Measurements from ENCODE around the gene VDAC1.
"Not testable (repeated sequence)": the region's sequence is repeated elsewhere in the genome, so short reads cannot be mapped to it uniquely, and the experiment has no call there.

Gene VDAC1

GRCh38 chr5:133941456-133942196 lies 63.1 kb downstream of the VDAC1 start:
- intact Hi-C loops (cut with DNase I; ENCODE audit: low total_unique reads), result loop anchor here (10.0 kb wide), 1 partner anchor 517 kb away; no protein-coding TSS in a partner anchor
- DNase-seq, result no peak
- Histone ChIP-seq H3K36me3 (no peaks in the 10 kb centered on the region), H3K4me1 (peaks cover 0 to 15% (median 9%) of the 10 kb centered on the region in 4 donors), H3K27me3 (no peaks in the 10 kb centered on the region), H3K4me3 (no peak overlapping the region), H3K27ac (no peak overlapping the region), H3K9me3 (no peaks in the 10 kb centered on the region)
- no peak for TF ChIP-seq CTCF (IDR thresholded peaks at IDR 0.05)

GRCh38 chr5:133939668-133940067 lies 65.1 kb downstream of the VDAC1 start:
- Histone ChIP-seq H3K9me3 (no peaks in the 10 kb centered on the region), H3K4me1 (peaks cover 0 to 21% (median 8%) of the 10 kb centered on the region in 4 donors), H3K27me3 (no peaks in the 10 kb centered on the region), H3K27ac (no peak overlapping the region), H3K4me3 (no peak overlapping the region), H3K36me3 (no peaks in the 10 kb centered on the region)
- intact Hi-C loops (cut with DNase I; ENCODE audit: low total_unique reads), result loop anchor here (10.0 kb wide), 1 partner anchor 515 kb away; no protein-coding TSS in a partner anchor
- no peak for TF ChIP-seq CTCF (IDR thresholded peaks at IDR 0.05)
- peak in 1 of 2 donors; percentile 24 for DNase-seq

- H3K27me3 ChIP-seq, result no peaks in the 10 kb centered on the region
- no peak overlapping the region for H3K4me3 ChIP-seq
- no peak for TF ChIP-seq CTCF (IDR thresholded peaks at IDR 0.05)
- intact Hi-C loops (cut with DNase I; ENCODE audit: low total_unique reads), result no loop called here
- H3K9me3 ChIP-seq, result no peaks in the 10 kb centered on the region
- no peak for DNase-seq
- H3K4me1 ChIP-seq, result peaks cover 0 to 21% (median 9%) of the 10 kb centered on the region in 4 donors
- no peaks in the 10 kb centered on the region for H3K36me3 ChIP-seq
- H3K27ac ChIP-seq, result no peak overlapping the region
Observed at GRCh38 chr5:133938929-133939328, 65.8 kb downstream of the VDAC1 start.

GRCh38 chr5:133938039-133938821 lies 66.5 kb downstream of the VDAC1 start:
- DNase-seq, result peak in 1 of 2 donors; percentile 31
- intact Hi-C loops (cut with DNase I; ENCODE audit: low total_unique reads), result no loop called here

GRCh38 chr5:133937628-133938027 lies 67.1 kb downstream of the VDAC1 start:
- H3K27me3 ChIP-seq; H3K9me3 ChIP-seq; H3K4me3 ChIP-seq; H3K36me3 ChIP-seq; H3K27ac ChIP-seq; intact Hi-C loops (cut with DNase I; ENCODE audit: low total_unique reads): not testable (repeated sequence)
- peak in 1 of 2 donors; percentile 25 for DNase-seq
- peaks cover 0 to 22% (median 6%) of the 10 kb centered on the region in 4 donors for H3K4me1 ChIP-seq

More at GRCh38 chr5:133938039-133938821, 66.5 kb downstream of the VDAC1 start:
- Histone ChIP-seq H3K27me3 (no peaks in the 10 kb centered on the region), H3K4me1 (peaks cover 0 to 22% (median 9%) of the 10 kb centered on the region in 4 donors), H3K36me3 (no peaks in the 10 kb centered on the region), H3K4me3 (no peak overlapping the region), H3K27ac (no peak overlapping the region), H3K9me3 (no peaks in the 10 kb centered on the region)
- TF ChIP-seq CTCF (IDR thresholded peaks at IDR 0.05), result no peak

- peaks cover 0 to 22% (median 5%) of the 10 kb centered on the region in 4 donors for H3K4me1 ChIP-seq
- intact Hi-C loops (cut with DNase I; ENCODE audit: low total_unique reads), result no loop called here
- no peaks in the 10 kb centered on the region for H3K9me3 ChIP-seq
- no peak for TF ChIP-seq CTCF (IDR thresholded peaks at IDR 0.05)
- no peaks in the 10 kb centered on the region for H3K27me3 ChIP-seq
- H3K36me3 ChIP-seq, result no peaks in the 10 kb centered on the region
- DNase-seq, result peak in 1 of 2 donors; percentile 19
- H3K4me3 ChIP-seq, result no peak overlapping the region
- no peak overlapping the region for H3K27ac ChIP-seq
Observed at GRCh38 chr5:133936651-133937015, 68.1 kb downstream of the VDAC1 start.

- H3K27me3 ChIP-seq; H3K27ac ChIP-seq; DNase-seq; H3K4me3 ChIP-seq; H3K36me3 ChIP-seq; H3K9me3 ChIP-seq; intact Hi-C loops (cut with DNase I; ENCODE audit: low total_unique reads): not testable (repeated sequence)
- H3K4me1 ChIP-seq, result peaks cover 0 to 22% (median 5%) of the 10 kb centered on the region in 4 donors
Observed at GRCh38 chr5:133935991-133936650, 68.7 kb downstream of the VDAC1 start.

All from tibial artery (tissue), 4 donors.